OCI-M2 (cell line): ENCODE data around the gene LSM4.
A peak's percentile ranks its signal among the peaks of the same experiment; 100 is the strongest.
"Not testable (repeated sequence)": the region's sequence is repeated elsewhere in the genome, so short reads cannot be mapped to it uniquely, and the experiment has no call there.

Experiments used
- DNase-seq: peaks from one replicate; lab custom pipeline; 2025; ENCODE audit not compliant: unreplicated experiment; lab: John Stamatoyannopoulos, UW

The LSM4 gene

GRCh38 chr19:18340990-18341868 is 18.4 kb upstream of the LSM4 start:
- no peak for DNase-seq

- DNase-seq: no peak
Observed at GRCh38 chr19:18340190-18340989, 17.5 kb upstream of the LSM4 start, which contains the start of gene PGPEP1. PGPEP1 (plus strand) TSS chr19:18340598; CDS start chr19:18340682, 84 bp downstream.

GRCh38 chr19:18339723-18340122 is 16.8 kb upstream of the LSM4 start:
- DNase-seq: peak; percentile 65

GRCh38 chr19:18338541-18338940 is 15.7 kb upstream of the LSM4 start:
- no peak for DNase-seq

GRCh38 chr19:18336121-18336520 is 13.2 kb upstream of the LSM4 start:
- no peak for DNase-seq

- no peak for DNase-seq
Observed at GRCh38 chr19:18333680-18334079, 10.8 kb upstream of the LSM4 start.

- no peak for DNase-seq
Observed at GRCh38 chr19:18332917-18333530, 10.1 kb upstream of the LSM4 start.

GRCh38 chr19:18330868-18331267 is 8.0 kb upstream of the LSM4 start:
- no peak for DNase-seq

- no peak for DNase-seq
Observed at GRCh38 chr19:18329035-18329376, 6.1 kb upstream of the LSM4 start.

GRCh38 chr19:18328340-18329034 is 5.6 kb upstream of the LSM4 start:
- peak; percentile 88 for DNase-seq

GRCh38 chr19:18326772-18327171 is 3.9 kb upstream of the LSM4 start:
- DNase-seq: no peak

GRCh38 chr19:18324373-18324731 is 1.5 kb upstream of the LSM4 start:
- DNase-seq: not testable (repeated sequence)

- DNase-seq: no peak
Observed at GRCh38 chr19:18322318-18322758, 538 bp downstream of the LSM4 start.

GRCh38 chr19:18321734-18322102 is 1.2 kb downstream of the LSM4 start:
- DNase-seq: no peak

GRCh38 chr19:18320865-18321733 is 1.8 kb downstream of the LSM4 start:
- no peak for DNase-seq

GRCh38 chr19:18319591-18320135 is 3.2 kb downstream of the LSM4 start:
- DNase-seq: no peak

GRCh38 chr19:18317961-18318800 is 4.7 kb downstream of the LSM4 start:
- DNase-seq: no peak

GRCh38 chr19:18313398-18313797 is 9.5 kb downstream of the LSM4 start:
- DNase-seq: no peak

GRCh38 chr19:18312092-18312534 is 10.8 kb downstream of the LSM4 start:
- no peak for DNase-seq
